Stimulated activated naive CD4-positive, alpha-beta T cell (primary cell): ENCODE measurements around the gene SLC6A2.
A peak's percentile ranks its signal among the peaks of the same experiment; 100 is the strongest.

ENCODE experiments used
- DNase-seq, 6 experiments: peaks; one replicate each; lab custom pipeline; 2025; lab: John Stamatoyannopoulos, UW

The SLC6A2 gene

DNA sequence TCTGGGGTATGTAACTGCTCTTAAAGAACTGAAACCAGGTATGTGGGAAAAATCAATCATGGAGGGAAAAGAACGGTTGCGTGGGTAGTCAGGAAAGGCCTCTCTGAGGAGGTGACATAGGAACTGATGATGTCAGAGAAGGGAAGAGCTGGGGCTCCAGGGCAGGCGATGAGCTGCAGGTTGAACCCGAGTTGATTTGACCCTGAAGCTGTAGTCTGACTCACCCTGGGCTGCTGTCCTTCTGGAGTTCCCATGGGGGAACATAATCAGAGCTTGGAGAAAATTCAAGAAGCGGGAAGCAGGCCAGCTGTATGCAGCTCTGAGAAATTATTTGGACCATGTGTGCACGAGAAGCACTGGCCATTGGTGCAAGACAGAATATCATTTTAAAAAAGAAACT is 16.7 kb downstream of the SLC6A2 start:
- no peak for DNase-seq

DNA sequence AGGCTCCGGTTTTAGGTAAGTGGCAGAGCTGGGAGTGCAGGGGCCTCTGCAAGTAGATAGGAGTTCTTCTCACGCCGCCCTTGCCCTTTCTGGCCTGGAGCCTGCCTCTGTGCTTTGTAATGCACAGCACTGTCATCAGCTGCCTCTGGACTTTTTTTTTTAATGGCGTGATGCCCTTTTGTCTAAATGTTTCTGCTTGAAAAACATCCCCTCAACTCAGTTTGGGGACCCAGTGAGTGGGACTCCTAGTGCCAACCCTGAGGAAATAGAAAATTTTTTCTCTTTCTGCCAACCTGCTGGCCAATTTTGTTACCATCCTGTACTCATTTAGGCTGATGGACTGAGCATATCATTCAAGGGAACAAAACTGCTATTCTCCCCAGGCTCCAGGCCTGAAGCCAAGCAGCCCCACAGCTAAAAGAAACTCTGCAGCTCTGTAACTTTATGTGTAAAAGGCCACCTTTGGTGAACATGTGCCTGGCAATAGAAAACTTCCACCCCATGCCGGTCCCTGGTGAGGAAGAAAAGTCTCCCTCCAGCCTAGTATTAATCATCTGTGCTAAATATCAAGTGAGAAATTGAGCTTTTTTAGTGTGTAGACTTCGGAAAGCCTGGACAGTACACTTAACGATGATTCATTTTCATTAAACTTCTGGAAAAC is 22.5 kb downstream of the SLC6A2 start:
- DNase-seq: no peak

DNA sequence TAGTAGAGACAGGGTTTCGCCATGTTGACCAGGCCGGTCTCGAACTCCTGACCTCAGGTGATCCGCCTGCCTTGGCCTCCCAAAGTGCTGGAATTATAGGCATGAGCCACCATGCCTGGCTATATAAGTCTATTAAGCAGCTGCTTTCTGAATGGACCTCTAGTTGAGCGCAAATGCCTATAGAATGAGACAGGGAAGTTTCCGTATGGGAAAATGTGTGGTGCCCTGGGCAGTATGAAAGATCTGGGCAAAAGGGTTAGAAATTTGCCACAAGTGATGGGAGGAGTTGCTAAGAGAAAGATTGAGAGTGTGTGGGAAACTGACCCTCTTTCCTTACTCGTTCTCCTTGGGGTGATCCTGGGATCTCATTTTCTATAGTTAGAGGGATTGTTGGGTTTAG is 26.3 kb downstream of the SLC6A2 start:
- DNase-seq: no peak

DNA sequence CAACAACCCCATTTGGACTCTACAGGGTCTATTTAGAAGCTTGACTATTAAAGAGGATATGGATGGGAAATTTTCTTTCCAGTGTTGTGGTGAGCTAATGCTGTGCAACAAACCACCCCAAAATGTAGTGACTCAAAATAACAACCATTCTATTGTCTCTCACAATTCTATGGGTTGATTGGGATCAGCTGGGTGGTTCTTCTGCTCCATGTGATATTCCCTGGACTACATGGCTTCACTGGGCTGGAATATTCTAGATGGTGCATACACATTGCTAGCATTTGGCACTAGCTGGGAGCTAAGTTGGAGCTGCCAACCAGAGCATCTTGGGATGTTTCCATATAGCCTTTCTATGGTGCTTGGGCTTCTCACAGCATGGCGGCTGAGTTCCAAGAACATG is 30.2 kb downstream of the SLC6A2 start:
- DNase-seq: no peak

DNA sequence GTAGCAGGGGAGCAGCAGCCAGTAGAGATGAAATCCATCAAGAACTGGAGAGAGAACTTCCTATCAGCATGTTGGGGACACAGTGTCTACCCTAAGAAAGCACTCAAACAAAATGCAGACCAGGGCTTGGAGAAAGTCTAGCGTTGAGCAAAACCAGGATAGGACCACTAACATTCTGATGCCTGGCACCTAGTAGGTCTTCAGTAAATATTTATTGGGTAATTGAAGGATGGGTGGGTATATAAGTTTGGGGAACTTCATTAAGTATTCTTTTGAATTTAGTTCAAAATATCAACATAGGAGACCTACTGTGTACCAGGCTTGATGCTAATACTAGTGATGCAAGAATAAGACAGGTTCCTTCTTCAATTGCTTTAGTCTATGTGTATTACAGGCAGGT is 30.9 kb downstream of the SLC6A2 start:
- DNase-seq: no peak

DNA sequence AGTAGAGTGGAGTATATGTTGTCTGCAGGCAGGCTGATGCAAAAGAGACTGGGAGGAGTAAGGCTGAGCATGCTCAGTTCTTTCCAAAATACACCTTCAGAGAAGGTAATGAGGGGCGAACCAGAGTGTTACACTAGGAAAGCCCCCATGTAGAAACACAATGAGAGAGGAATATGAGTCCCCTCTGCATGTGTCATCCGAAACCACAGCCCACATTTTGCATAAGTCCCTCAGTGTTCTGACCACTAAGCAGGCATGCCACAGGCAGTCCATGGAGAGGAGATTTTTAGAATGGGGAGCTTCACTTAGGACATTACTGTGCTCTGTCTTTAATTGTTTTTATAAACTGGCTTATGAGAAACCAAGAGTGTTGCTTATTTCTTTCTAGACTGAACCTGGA is 32.0 kb downstream of the SLC6A2 start:
- DNase-seq: no peak

DNA sequence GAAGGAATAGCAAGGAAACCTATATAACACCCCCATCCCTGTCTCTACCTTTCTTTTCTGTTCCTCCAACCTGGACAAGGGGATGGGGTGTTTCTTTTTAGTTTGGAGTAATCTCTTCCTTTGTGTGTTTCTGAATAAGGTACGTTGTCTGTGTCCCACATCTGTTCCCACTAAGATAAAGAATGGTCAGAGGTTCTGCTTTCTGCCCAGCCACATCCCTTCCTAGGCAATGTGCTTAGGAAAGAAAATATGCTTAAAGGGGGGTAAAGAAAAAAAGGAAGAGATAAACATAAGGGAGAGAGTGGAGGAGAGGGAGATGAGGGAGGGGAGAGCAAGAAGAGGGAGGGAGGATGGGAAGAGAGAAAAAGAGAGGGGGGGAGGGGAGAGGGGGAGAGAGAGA is 35.1 kb downstream of the SLC6A2 start:
- DNase-seq: no peak

DNA sequence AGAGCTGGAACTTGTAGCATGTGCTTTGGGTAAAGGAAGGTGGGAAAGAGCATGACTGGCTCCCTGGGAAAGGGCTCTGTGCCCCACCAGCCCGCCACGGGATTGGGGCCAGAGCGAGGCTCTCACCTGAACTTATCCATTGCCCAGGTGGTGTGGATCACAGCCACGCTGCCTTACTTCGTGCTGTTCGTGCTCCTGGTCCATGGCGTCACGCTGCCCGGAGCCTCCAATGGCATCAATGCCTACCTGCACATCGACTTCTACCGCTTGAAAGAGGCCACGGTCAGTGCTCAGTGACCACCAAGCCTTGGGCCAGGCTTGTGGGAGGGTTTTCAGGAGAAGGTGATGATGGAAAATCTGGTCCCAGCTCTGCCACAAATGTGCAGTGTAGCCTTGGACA is 36.0 kb downstream of the SLC6A2 start:
- DNase-seq: no peak

DNA sequence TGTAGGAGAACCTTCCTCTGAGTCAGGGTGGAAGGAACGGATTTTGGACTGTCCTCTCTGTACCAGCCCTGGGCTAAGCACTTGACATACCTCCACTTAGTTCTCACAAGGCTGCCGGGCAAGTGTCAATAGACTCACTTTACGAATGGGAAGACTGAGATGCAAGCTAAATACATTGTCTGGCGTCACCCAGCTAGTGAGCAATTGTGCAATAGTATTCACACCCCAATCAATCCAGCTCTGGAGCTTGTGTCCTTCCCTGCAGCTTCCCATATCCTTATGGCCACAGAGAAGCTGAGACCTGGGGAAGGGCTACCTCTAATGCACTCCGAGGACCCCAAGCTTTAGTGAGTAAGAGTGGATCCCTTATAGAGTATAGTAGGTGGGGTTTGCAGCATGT is 39.8 kb downstream of the SLC6A2 start:
- DNase-seq: no peak

DNA sequence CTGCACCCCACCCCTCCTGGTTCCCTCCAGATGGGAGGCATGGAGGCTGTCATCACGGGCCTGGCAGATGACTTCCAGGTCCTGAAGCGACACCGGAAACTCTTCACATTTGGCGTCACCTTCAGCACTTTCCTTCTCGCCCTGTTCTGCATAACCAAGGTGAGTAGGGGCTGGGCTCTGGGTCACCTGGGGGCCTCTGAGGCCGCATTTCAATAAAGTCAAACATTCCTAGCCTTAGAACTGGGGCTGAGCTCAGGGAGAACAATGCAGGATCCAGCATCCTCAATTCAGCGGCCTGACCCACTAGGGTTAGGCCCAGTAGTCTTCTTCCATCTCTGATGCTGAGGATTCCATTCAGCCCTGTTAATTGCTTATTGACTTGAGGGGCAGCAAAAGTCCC is 42.1 kb downstream of the SLC6A2 start:
- DNase-seq: no peak

DNA sequence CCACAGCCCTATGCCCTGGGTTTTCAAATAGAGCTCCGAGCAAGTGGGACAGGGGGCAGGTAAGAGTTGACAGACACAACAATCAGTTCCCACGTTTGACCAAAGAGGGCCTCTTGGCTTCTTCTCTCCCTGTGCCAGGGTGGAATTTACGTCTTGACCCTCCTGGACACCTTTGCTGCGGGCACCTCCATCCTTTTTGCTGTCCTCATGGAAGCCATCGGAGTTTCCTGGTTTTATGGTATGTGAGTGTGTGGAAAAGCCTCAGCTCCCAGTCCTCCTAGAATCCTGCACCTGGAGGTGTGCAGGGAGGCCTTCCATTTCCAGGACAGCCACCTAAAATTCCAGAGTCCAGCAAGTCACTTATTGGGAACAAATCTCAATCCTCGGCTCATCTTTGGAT is 42.5 kb downstream of the SLC6A2 start:
- no peak for DNase-seq

DNA sequence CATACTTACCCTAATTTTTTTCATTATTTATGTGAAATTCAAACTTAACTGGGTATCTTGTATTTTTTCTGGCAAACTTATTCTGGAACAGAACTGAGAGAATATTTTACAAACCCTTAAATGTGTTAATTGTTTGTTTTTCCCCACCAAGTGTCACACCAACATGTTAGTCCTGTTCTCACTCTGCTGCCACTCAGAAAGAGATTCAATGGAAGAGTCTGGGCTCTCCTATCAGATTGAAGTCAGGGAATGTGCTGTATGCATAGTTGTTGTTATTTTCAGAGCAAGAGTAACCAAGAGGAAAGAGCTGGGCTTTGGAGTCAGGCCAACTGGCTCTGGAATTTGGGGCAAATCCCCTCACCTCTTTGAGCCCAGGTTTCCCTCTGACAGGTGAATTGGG is 43.2 kb downstream of the SLC6A2 start:
- DNase-seq: no peak

DNA sequence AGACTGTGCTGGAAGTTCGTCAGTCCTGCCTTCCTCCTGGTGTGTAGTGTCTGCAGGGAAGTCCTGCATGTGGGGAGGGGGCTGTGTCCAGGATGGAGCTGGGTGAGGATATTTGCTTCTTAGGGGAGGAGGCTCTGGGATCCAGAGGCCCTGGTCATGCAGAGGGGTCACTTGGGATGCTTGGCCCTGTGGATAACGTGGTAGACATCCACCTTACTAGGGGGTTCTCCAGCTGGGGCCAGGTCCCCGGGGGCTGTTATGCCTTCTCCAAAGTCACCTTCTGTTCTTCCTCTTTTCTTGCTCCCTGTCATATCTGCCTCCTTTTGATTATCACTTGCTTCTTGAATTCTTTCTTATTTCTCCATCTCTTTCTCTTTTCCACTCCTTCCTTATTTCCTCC is 43.8 kb downstream of the SLC6A2 start:
- DNase-seq: no peak

DNA sequence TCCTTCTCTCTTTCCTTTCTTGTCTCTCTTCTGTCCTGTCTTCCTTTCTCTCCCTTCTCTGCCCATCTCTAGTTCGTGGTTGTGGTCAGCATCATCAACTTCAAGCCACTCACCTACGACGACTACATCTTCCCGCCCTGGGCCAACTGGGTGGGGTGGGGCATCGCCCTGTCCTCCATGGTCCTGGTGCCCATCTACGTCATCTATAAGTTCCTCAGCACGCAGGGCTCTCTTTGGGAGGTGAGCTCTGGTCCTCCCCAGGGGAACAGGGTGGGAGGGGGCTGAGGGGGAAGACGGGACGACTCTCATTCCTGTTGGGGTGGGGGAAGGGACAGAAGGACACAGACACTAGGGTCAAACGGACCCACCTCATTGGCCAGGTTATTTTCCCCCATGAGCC is 44.3 kb downstream of the SLC6A2 start:
- DNase-seq: no peak

DNA sequence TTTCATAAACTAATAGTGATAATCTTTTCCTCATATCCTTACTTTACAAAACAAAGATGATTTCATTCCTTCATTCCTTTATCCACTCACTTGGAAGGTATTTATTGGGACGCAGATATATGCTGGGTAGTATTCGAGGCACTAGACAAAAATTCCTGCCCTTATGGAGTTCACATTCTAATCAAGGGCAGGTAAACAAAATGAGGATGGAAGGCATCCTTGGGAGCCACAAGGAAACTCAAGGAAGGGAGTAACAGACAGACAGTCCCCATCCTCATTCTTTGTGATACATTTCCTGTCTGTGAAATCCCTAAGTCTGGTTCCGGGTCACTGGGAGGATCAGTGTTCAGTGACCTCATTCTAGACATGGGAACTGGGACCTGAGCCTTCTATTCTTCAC is 45.2 kb downstream of the SLC6A2 start:
- DNase-seq: no peak

DNA sequence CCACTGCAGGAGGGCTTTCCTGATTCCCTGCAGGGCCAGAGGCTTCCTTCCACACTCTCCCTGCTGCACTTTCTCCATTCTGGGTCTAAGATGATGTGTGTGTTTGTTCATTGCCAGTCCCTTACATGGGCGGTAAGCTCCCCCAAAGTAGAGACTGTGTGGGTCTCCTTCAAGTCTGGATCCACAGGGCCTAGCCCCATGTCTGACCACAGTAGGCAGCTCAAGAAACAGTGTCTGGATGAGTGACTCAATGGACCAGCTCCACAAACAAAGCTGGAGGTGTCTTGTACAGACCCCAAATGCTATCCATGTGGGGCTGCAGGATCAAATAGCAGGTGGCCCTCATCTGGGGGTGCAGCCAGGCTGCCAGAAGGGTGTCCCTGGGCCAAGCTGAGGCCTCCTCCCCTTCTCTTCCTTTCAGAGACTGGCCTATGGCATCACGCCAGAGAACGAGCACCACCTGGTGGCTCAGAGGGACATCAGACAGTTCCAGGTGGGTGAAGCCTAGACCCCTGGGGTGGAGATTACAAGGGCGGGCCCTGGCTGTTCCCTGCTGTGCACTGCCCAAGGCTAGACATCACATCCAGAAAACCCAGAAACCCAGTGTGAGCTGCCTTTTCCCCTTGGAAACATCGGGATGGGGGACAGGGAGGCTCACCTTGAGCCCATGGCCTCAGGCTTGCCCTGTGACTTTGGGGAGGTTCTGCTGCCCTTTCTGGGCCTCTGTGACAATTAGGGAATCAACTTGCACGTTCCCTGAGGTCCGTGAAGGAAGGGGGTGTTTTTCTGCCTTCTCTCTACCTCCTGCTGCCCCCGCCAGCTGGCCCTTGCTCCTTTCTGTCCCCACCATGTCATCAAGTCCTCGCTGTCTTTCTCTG is 45.9 kb downstream of the SLC6A2 start:
- DNase-seq: no peak

DNA sequence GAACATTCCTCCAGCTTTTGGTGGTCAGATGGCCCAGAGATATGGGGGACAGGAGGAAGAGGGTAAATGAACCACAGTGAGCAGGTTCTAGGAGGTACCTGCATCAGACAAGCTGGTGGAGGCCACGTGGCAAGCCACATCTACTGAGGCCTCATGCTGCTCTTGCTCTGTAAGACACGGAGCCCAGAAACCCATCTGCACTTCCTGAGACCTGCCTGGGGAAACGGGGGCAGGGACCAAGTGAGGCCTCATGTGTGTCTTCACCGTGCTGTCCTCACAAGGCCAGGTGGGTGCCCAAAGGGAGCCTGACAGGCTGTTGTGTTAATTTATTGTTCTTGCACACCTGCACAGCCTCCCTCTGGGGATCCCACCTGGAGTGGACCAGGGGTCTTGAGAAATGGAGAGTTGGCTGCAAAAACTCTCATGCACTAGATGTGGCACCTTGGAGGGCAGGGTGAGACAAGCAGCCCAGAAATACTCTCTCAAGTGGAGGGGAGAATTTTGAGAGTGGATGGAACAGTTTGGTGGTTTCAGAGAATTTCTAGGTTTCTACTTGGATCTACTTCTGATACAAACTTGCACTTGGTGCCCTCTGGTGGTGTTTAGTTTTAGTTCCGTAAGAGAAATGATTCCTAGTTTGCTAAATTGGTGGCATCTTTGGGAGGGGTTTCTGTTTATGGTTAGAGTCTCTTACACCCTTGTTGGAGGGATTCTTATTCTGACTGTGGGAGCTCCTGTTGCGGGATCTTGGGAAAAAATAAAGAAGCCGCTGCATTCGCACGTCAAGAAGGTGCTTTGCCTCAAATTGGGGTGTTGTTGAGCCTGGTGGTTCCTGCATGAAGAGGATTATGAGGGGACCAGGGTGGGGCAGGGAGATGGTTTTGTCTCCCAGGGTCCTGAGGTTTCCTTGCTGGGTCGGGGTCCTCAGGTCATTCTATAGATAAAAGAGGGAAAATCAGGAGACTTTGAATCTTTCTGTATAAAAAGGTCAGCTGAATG is 47.5 kb downstream of the SLC6A2 start:
- peak in 2 of 6 experiments; percentile 6 to 11 for DNase-seq

DNA sequence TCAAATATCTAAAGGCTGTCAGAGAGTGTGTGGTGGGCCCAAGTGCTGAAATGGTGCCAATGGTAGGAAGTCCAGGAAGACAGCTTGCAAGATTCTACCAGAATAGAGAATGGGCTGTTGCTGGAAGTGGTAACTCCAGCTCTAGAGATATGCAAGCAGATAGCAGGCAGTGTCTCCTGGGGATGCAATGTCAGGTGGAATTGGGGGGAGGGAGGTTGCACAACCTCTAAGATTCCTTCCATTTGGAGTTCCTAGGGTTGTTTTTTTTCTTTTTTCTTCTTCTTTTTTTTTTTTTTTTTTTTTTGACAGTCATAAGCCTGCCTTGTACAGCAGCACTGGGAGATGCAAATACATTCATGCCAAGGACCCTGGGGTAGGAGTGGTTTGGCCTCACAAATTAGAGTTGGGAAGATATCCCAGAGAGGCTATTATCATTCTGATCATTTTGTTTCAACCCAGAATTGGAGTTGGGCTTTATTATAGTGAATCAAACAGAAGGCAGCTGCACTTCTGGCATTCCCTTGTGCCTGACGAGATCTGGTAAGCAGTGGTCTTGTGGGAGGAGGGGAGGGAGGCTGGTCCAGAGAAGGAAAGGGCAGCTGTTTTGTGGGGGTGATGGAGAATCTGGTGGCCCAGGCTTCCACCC is 51.1 kb downstream of the SLC6A2 start:
- DNase-seq: no peak

DNA sequence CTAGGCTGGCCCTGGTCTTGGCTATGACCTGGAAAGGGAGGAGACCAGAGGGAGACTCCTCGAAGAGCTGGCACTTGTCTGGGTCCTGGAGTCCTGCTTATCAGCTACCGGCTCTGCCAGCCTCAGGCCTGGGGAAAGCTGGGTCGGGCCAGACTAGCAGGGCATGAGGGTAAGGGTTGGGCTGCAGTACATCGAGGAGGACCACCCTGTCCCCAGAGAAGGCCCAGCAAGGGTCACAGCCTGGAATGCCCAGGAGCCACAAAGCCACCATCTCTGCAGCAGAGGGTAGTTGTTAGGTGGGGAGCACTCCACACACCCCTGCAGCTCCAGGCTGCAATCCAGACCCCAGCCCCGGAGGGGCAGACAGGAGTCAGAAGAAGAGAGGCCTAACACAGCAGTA is 54.0 kb downstream of the SLC6A2 start:
- no peak for DNase-seq

DNA sequence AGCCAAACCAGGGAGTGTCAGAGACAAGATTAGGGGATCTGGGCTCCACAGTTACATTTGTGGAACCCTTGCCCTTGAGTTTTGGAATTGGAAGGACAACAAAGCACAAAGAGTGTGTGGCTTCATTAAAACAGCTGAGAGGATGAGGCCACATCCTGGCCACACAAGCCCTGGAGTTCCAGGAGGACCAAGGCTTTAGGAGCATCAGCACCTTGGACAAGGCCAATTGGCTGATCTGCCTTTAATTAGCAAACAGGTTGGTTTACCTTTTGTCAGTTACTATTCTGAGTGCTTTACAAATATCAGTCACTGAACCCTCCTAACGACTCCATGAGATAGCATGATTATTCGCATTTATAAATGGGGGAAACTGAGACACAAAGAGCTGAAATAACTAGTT is 54.7 kb downstream of the SLC6A2 start:
- no peak for DNase-seq

DNA sequence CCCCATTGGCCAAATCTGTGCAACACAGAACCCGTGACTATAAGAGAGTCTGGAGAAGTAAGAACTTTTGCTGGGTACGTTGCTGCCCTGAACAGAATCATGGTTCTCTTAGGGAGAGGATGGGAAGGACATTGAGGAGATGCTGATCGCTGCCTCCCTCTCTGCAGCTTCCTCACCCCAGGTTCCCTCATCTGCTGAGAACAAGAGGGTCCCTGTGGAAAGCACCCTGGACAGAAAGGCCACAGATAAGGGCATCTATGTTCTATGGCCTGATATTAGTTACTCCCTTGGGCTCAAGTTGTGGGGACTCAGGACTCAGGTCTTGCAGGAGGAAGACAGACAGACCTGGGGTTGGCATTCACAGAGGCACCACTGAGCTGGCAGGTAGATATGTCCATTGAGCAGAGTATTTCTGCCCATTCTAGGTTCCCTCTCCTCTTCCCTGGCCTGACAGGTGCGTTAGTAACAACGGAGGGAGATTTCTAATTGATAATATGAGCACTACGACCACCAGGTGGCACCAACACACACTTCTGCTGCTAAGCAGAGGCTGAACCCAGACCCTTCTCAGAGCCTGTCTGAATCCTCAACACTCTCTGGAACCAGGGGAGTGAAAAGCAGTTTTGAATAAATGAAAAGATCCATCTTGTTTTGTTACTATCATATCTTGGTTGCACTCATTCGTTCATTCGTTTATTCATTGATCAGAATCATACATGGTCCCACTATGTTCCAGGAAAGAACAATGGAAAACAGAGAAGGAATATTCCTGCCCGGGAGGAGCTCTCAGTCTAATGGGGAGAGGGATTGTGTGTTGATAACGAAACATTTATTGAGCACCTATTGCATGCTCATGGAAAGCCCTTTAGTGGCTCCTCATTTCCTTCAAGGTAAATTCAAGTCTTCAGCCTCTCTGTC is 56.4 kb downstream of the SLC6A2 start:
- peak in 3 of 6 experiments; percentile 7 to 20 (median 14) for DNase-seq
